Measurements from ENCODE around the gene EPHB1. TPM values are rescaled to one million over a fixed set of nuclear protein-coding genes. Genes with fewer than 3 reads are reported as not detected.

Gene EPHB1
- polyA plus RNA-seq, 1 donor from 2014 or later: 18.7 TPM

- TF ChIP-seq REST (IDR thresholded peaks at IDR 0.05; ENCODE audit: borderline replicate concordance) (no peak), MXI1 (conservative IDR thresholded peaks at IDR 0.05; ENCODE audit: poor library complexity, severe bottlenecking) (no peak), POLR2AphosphoS5 (IDR thresholded peaks at IDR 0.05) (no peak), EP300 (conservative IDR thresholded peaks at IDR 0.05; ENCODE audit: poor library complexity, severe bottlenecking) (no peak), EZH2 (IDR thresholded peaks at IDR 0.05; ENCODE audit: borderline replicate concordance, insufficient read depth, low read length, poor library complexity, severe bottlenecking) (no peak), SMC3 (conservative IDR thresholded peaks at IDR 0.05; ENCODE audit: poor library complexity) (no peak), RAD21 (conservative IDR thresholded peaks at IDR 0.05) (no peak), TAF1 (IDR thresholded peaks at IDR 0.05; ENCODE audit: low read depth) (no peak)
- TF ChIP-seq, protein P1, sequence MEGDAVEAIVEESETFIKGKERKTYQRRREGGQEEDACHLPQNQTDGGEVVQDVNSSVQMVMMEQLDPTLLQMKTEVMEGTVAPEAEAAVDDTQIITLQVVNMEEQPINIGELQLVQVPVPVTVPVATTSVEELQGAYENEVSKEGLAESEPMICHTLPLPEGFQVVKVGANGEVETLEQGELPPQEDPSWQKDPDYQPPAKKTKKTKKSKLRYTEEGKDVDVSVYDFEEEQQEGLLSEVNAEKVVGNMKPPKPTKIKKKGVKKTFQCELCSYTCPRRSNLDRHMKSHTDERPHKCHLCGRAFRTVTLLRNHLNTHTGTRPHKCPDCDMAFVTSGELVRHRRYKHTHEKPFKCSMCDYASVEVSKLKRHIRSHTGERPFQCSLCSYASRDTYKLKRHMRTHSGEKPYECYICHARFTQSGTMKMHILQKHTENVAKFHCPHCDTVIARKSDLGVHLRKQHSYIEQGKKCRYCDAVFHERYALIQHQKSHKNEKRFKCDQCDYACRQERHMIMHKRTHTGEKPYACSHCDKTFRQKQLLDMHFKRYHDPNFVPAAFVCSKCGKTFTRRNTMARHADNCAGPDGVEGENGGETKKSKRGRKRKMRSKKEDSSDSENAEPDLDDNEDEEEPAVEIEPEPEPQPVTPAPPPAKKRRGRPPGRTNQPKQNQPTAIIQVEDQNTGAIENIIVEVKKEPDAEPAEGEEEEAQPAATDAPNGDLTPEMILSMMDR (IDR thresholded peaks at IDR 0.05; ENCODE audit: poor library complexity, severe bottlenecking): no peak
- H3K4me2 ChIP-seq (ENCODE audit: low read length): no peak overlapping the region
- H3K27ac ChIP-seq (ENCODE audit: low read length): no peak overlapping the region
- no peak overlapping the region for H3K4me3 ChIP-seq (ENCODE audit: low read length)
- no peaks in the 10 kb centered on the region for H3K79me2 ChIP-seq (replicated peaks; ENCODE audit: insufficient read depth, low read length)
- H2AFZ ChIP-seq (ENCODE audit: low read depth, low read length): no peak overlapping the region
- H3K9me3 ChIP-seq (ENCODE audit: low read length): no peaks in the 10 kb centered on the region
- no peaks in the 10 kb centered on the region for H3K27me3 ChIP-seq (ENCODE audit: insufficient read depth, low read depth, low read length)
- H4K20me1 ChIP-seq (ENCODE audit: insufficient read depth): no peaks in the 10 kb centered on the region
- H3K36me3 ChIP-seq (ENCODE audit: insufficient read depth, low read length): peaks cover 4% of the 10 kb centered on the region
- H3K9ac ChIP-seq (ENCODE audit: low read length): no peak overlapping the region
- H3F3A ChIP-seq (ENCODE audit: insufficient read depth, low read length, poor library complexity, severe bottlenecking): no peaks in the 10 kb centered on the region
- no peaks in the 10 kb centered on the region for H3K9me2 ChIP-seq (ENCODE audit: insufficient read depth, low read length)
Measured at GRCh38 chr3:134823679-134824078, 28.6 kb downstream of the EPHB1 start.

GRCh38 chr3:134824791-134825190 lies 29.7 kb downstream of the EPHB1 start:
- Histone ChIP-seq H3K4me3 (ENCODE audit: low read length) (no peak overlapping the region), H3K36me3 (ENCODE audit: insufficient read depth, low read length) (peaks cover 4% of the 10 kb centered on the region), H3K27ac (ENCODE audit: low read length) (no peak overlapping the region), H2AFZ (ENCODE audit: low read depth, low read length) (no peak overlapping the region), H4K20me1 (ENCODE audit: insufficient read depth) (no peaks in the 10 kb centered on the region), H3K9me2 (ENCODE audit: insufficient read depth, low read length) (no peaks in the 10 kb centered on the region), H3K9me3 (ENCODE audit: low read length) (no peaks in the 10 kb centered on the region), H3F3A (ENCODE audit: insufficient read depth, low read length, poor library complexity, severe bottlenecking) (no peaks in the 10 kb centered on the region), H3K9ac (ENCODE audit: low read length) (no peak overlapping the region), H3K27me3 (ENCODE audit: insufficient read depth, low read depth, low read length) (no peaks in the 10 kb centered on the region), H3K4me2 (ENCODE audit: low read length) (no peak overlapping the region), H3K79me2 (replicated peaks; ENCODE audit: insufficient read depth, low read length) (no peaks in the 10 kb centered on the region)
- TF ChIP-seq RAD21 (conservative IDR thresholded peaks at IDR 0.05): no peak
- TF ChIP-seq, protein P1 (IDR thresholded peaks at IDR 0.05; ENCODE audit: poor library complexity, severe bottlenecking): no peak
- no peak for TF ChIP-seq EZH2 (IDR thresholded peaks at IDR 0.05; ENCODE audit: borderline replicate concordance, insufficient read depth, low read length, poor library complexity, severe bottlenecking)
- no peak for TF ChIP-seq SMC3 (conservative IDR thresholded peaks at IDR 0.05; ENCODE audit: poor library complexity)
- TF ChIP-seq REST (IDR thresholded peaks at IDR 0.05; ENCODE audit: borderline replicate concordance): no peak
- no peak for TF ChIP-seq POLR2AphosphoS5 (IDR thresholded peaks at IDR 0.05)
- TF ChIP-seq EP300 (conservative IDR thresholded peaks at IDR 0.05; ENCODE audit: poor library complexity, severe bottlenecking): no peak
- TF ChIP-seq TAF1 (IDR thresholded peaks at IDR 0.05; ENCODE audit: low read depth): no peak
- TF ChIP-seq MXI1 (conservative IDR thresholded peaks at IDR 0.05; ENCODE audit: poor library complexity, severe bottlenecking): no peak
